AG20443 (cell line): ENCODE data around the gene KDM2A.

Experiments used
- DNase-seq: peaks from one replicate; pipeline ENCODE4 v3.0.0; 2012; ENCODE audit warnings: low spot score, mixed read lengths

Gene KDM2A

GRCh38 chr11:67302571-67303131, 183.6 kb downstream of the KDM2A start:
- no peak for DNase-seq

- DNase-seq: peak; percentile 87
Observed at GRCh38 chr11:67303132-67303834, 184.2 kb downstream of the KDM2A start, which contains the start of gene SSH3. TSS of gene SSH3 (plus strand) at chr11:67303530. CDS start at chr11:67303626, 96 bp downstream.

GRCh38 chr11:67303835-67304411, 184.9 kb downstream of the KDM2A start:
- DNase-seq: peak; percentile 35

GRCh38 chr11:67304511-67305113, 185.5 kb downstream of the KDM2A start:
- no peak for DNase-seq

GRCh38 chr11:67306769-67307544, 187.9 kb downstream of the KDM2A start:
- no peak for DNase-seq

- no peak for DNase-seq
Observed at GRCh38 chr11:67307545-67308001, 188.5 kb downstream of the KDM2A start.
